ENCODE measurements around the gene SMOC2. TPM values are rescaled to one million over a fixed set of nuclear protein-coding genes. Genes with fewer than 3 reads are reported as not detected.

Gene SMOC2
- polyA plus RNA-seq, 2 of the 4 experiments (the other 2 are of a cell fraction) = not detected

- POLR2A ChIA-PET = no interaction called here
These were observed 32.2 kb downstream of the SMOC2 start for GRCh38 chr6:168473197-168473596.

GRCh38 chr6:168475188-168476013, 34.4 kb downstream of the SMOC2 start:
- DNase-seq (ENCODE audit: low read depth in 1 of 2, low spot score in 1 of 2) = no peak
- Histone ChIP-seq H3K4me1 (no peaks in the 10 kb centered on the region), H3K4me2 (no peak overlapping the region), H3K27ac (no peak overlapping the region), H3K9me3 (peaks cover 2% of the 10 kb centered on the region; the same call in 1 of the 3 replicates), H3K4me3 (no peak overlapping the region)
- FAIRE-seq = no peak
- ChIA-PET POLR2A (no interaction called here), CTCF (no interaction called here)
- ATAC-seq = no peak
- 12% methylated on average over 26 of the region's 26 CpGs for WGBS (ENCODE audit: missing lambda C conversion rate)
- TF ChIP-seq FOSL2 (IDR thresholded peaks at IDR 0.05) = no peak
- TF ChIP-seq FOSL2 (CRISPR knock-in tag; IDR thresholded peaks at IDR 0.05) = no peak
- TF ChIP-seq CBX2 (IDR thresholded peaks at IDR 0.05; ENCODE audit: borderline replicate concordance, low read depth) = no peak
- no peak for TF ChIP-seq RAD21 (conservative IDR thresholded peaks at IDR 0.05 in 1 of 2, IDR thresholded peaks at IDR 0.05 in 1 of 2)
- no peak for TF ChIP-seq TP53 (CRISPR knock-in tag; IDR thresholded peaks at IDR 0.05)
- no peak for TF ChIP-seq NFE2L2 (conservative IDR thresholded peaks at IDR 0.05; ENCODE audit: low read length)
- no peak for TF ChIP-seq BHLHE40 (IDR thresholded peaks at IDR 0.05; ENCODE audit: low read depth, low read length)
- no peak for TF ChIP-seq MAFK (IDR thresholded peaks at IDR 0.05; ENCODE audit: partially characterized antibody)
- TF ChIP-seq HEYL (CRISPR knock-in tag; IDR thresholded peaks at IDR 0.05) = no peak

More at GRCh38 chr6:168473197-168473596, 32.2 kb downstream of the SMOC2 start:
- H3K27ac ChIP-seq = no peak overlapping the region
- H3K4me3 ChIP-seq = no peak overlapping the region
- 28% methylated on average over 7 of the region's 7 CpGs for WGBS (ENCODE audit: missing lambda C conversion rate)
- CTCF ChIA-PET = no interaction called here
- no peaks in the 10 kb centered on the region for H3K4me1 ChIP-seq
- FAIRE-seq (no peak), ATAC-seq (no peak), DNase-seq (ENCODE audit: low read depth in 1 of 2, low spot score in 1 of 2) (no peak)
- H3K9me3 ChIP-seq = peaks cover 2% of the 10 kb centered on the region; the same call in 1 of the 3 replicates
- TF ChIP-seq CEBPB (IDR thresholded peaks at IDR 0.05) = no peak
- TF ChIP-seq CTCF (IDR thresholded peaks at IDR 0.05) = no peak
- TF ChIP-seq RCOR1 (IDR thresholded peaks at IDR 0.05; ENCODE audit: low read depth, low read length) = no peak
- TF ChIP-seq NR3C1 (IDR thresholded peaks at IDR 0.05) = no peak
- TF ChIP-seq FOSL2 (IDR thresholded peaks at IDR 0.05) = no peak
- no peak for TF ChIP-seq FOSL2 (CRISPR knock-in tag; IDR thresholded peaks at IDR 0.05)
- no peak for TF ChIP-seq E2F6 (IDR thresholded peaks at IDR 0.05; ENCODE audit: borderline replicate concordance, low read depth)
- no peak for TF ChIP-seq SMC3 (IDR thresholded peaks at IDR 0.05)
- TF ChIP-seq MAZ (IDR thresholded peaks at IDR 0.05; ENCODE audit: borderline replicate concordance, low read depth, low read length) = no peak
- TF ChIP-seq FOXS1 (CRISPR knock-in tag; IDR thresholded peaks at IDR 0.05) = no peak
- no peak for TF ChIP-seq EHF (CRISPR knock-in tag; IDR thresholded peaks at IDR 0.05)
- TF ChIP-seq KDM1A (IDR thresholded peaks at IDR 0.05; ENCODE audit: low read depth) = no peak
- TF ChIP-seq PHF8 (IDR thresholded peaks at IDR 0.05; ENCODE audit: borderline replicate concordance, low read depth) = no peak
- TF ChIP-seq CBX8 (IDR thresholded peaks at IDR 0.05) = no peak
- TF ChIP-seq NFE2L2 (conservative IDR thresholded peaks at IDR 0.05; ENCODE audit: low read length) = no peak
- TF ChIP-seq JUNB (IDR thresholded peaks at IDR 0.05) = no peak
- no peak for TF ChIP-seq ESRRA (IDR thresholded peaks at IDR 0.05; ENCODE audit: borderline replicate concordance, low read length)
- no peak for TF ChIP-seq POLR2AphosphoS2 (conservative IDR thresholded peaks at IDR 0.05; ENCODE audit: low read length)
- no peak for TF ChIP-seq USF2 (IDR thresholded peaks at IDR 0.05)
- H3K4me2 ChIP-seq = no peak overlapping the region

All from A549 (cell line).